ENCODE measurements around the gene SOX5.

- TF ChIP-seq POLR2A (IDR thresholded peaks at IDR 0.05) (no peak), CTCF (IDR thresholded peaks at IDR 0.05) (no peak)
Measured at GRCh38 chr12:23533699-23534098, 415.8 kb downstream of the SOX5 start.

Data from right lobe of liver (tissue), 4 donors.